ENCODE results near the gene CAVIN4.

CAVIN4 gene

GRCh38 chr9:100579665-100580064 lies 1.8 kb downstream of the CAVIN4 start:
- no peak for DNase-seq (ENCODE audit: low read depth)

GRCh38 chr9:100580257-100580656 lies 2.4 kb downstream of the CAVIN4 start:
- TF ChIP-seq, protein P1, sequence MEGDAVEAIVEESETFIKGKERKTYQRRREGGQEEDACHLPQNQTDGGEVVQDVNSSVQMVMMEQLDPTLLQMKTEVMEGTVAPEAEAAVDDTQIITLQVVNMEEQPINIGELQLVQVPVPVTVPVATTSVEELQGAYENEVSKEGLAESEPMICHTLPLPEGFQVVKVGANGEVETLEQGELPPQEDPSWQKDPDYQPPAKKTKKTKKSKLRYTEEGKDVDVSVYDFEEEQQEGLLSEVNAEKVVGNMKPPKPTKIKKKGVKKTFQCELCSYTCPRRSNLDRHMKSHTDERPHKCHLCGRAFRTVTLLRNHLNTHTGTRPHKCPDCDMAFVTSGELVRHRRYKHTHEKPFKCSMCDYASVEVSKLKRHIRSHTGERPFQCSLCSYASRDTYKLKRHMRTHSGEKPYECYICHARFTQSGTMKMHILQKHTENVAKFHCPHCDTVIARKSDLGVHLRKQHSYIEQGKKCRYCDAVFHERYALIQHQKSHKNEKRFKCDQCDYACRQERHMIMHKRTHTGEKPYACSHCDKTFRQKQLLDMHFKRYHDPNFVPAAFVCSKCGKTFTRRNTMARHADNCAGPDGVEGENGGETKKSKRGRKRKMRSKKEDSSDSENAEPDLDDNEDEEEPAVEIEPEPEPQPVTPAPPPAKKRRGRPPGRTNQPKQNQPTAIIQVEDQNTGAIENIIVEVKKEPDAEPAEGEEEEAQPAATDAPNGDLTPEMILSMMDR (IDR thresholded peaks at IDR 0.05; ENCODE audit: low read depth, low read length, missing control alignments): no peak
- H3K4me3 ChIP-seq (ENCODE audit: low read depth, low read length): no peak overlapping the region
- no peak for DNase-seq (ENCODE audit: low read depth)

More at GRCh38 chr9:100579665-100580064, 1.8 kb downstream of the CAVIN4 start:
- TF ChIP-seq, protein P1 (IDR thresholded peaks at IDR 0.05; ENCODE audit: low read depth, low read length, missing control alignments): no peak
- no peak overlapping the region for H3K4me3 ChIP-seq (ENCODE audit: low read depth, low read length)

DNA sequence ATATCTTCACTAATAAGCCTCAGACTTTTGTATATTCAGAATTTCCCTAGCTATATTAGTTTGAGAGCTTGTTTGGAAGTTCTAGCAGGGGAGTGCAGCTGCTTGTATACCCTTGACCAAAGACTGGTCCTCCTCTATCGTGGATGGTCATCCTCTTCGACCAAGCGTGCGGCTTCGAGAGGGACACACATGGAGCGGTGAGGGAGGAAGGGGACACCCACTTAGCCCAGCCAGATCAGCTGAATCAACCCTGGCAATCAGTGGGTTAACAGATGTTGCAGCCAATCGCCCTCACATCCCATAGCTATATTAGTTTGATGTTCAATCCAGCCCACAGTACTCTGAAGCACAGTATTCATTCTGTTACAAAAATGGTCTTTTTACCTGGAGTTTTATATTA lies 3.2 kb downstream of the CAVIN4 start:
- no peak overlapping the region for H3K4me3 ChIP-seq (ENCODE audit: low read depth, low read length)
- TF ChIP-seq, protein P1 (IDR thresholded peaks at IDR 0.05; ENCODE audit: low read depth, low read length, missing control alignments): no peak
- no peak for DNase-seq (ENCODE audit: low read depth)

GRCh38 chr9:100581661-100582060 lies 3.8 kb downstream of the CAVIN4 start:
- TF ChIP-seq, protein P1 (IDR thresholded peaks at IDR 0.05; ENCODE audit: low read depth, low read length, missing control alignments): no peak
- DNase-seq (ENCODE audit: low read depth): no peak

GRCh38 chr9:100583014-100583802 lies 5.3 kb downstream of the CAVIN4 start:
- TF ChIP-seq, protein P1 (IDR thresholded peaks at IDR 0.05; ENCODE audit: low read depth, low read length, missing control alignments): no peak
- H3K4me3 ChIP-seq (ENCODE audit: low read depth, low read length): no peak overlapping the region
- no peak for DNase-seq (ENCODE audit: low read depth)

More at GRCh38 chr9:100581661-100582060, 3.8 kb downstream of the CAVIN4 start:
- H3K4me3 ChIP-seq (ENCODE audit: low read depth, low read length): no peak overlapping the region

- H3K4me3 ChIP-seq (ENCODE audit: low read depth, low read length): no peak overlapping the region
- TF ChIP-seq, protein P1 (IDR thresholded peaks at IDR 0.05; ENCODE audit: low read depth, low read length, missing control alignments): no peak
- no peak for DNase-seq (ENCODE audit: low read depth)
Observed at GRCh38 chr9:100584951-100585350, 7.1 kb downstream of the CAVIN4 start.

DNA sequence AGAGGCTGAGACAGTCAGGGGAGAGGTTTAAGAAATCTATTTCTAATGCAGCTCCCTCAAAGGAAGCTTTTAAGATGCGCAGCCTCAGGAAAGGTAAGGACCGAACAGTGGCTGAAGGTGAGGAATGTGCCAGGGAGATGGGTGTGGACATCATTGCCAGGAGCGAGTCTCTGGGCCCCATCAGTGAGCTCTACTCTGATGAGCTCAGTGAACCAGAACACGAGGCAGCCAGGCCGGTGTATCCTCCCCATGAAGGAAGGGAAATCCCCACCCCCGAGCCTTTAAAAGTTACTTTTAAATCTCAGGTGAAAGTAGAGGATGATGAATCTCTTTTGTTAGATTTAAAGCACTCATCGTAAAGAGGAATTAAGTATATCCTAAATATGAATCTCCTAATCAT lies 8.2 kb downstream of the CAVIN4 start:
- no peak for DNase-seq (ENCODE audit: low read depth)
- no peak overlapping the region for H3K4me3 ChIP-seq (ENCODE audit: low read depth, low read length)
- TF ChIP-seq, protein P1 (IDR thresholded peaks at IDR 0.05; ENCODE audit: low read depth, low read length, missing control alignments): no peak
